Activated CD4-positive, alpha-beta T cell treated with anti-CD3 and anti-CD28 coated beads, Interleukin-2, amount 10 ng/mL, durations not matched to agents 7 days and 5 days (primary cell): ENCODE data around the gene DNAJA3. TPM values are rescaled to one million over a fixed set of nuclear protein-coding genes. Genes with fewer than 3 reads are reported as not detected.
A peak's percentile ranks its signal among the peaks of the same experiment; 100 is the strongest.

Experiments used
- CTCF ChIA-PET: fragments of 350-600 bp; sonication (Branson Sonifier 250); formaldehyde crosslinking; loops from one replicate; lab custom pipeline; 2021; ENCODE audit warnings: antibody characterized with exemption; lab: Charles Lee
- POLR2A ChIA-PET: fragments of 350-600 bp; sonication (Branson Sonifier 250); formaldehyde crosslinking; loops from one replicate; lab custom pipeline; 2021; ENCODE audit warnings: antibody characterized with exemption; lab: Charles Lee
- DNase-seq: peaks from one replicate; pipeline ENCODE4 v3.0.0-alpha.2; 2020
- H3K27ac Mint-ChIP-seq: one replicate; pipeline ENCODE4 v1.8.0; 2021; ENCODE audit warnings: mild to moderate bottlenecking, moderate library complexity, mixed read lengths
- H3K27me3 Mint-ChIP-seq: one replicate; pipeline ENCODE4 v1.8.0; 2021; ENCODE audit warnings: mixed read lengths
- H3K36me3 Mint-ChIP-seq: one replicate; pipeline ENCODE4 v1.8.0; 2021; ENCODE audit warnings: low read depth, mixed read lengths
- H3K4me1 Mint-ChIP-seq: one replicate; pipeline ENCODE4 v1.8.0; 2021; ENCODE audit warnings: mixed read lengths
- H3K4me3 Mint-ChIP-seq: one replicate; pipeline ENCODE4 v1.8.0; 2021; ENCODE audit warnings: mild to moderate bottlenecking, moderate library complexity, mixed read lengths
- H3K9me3 Mint-ChIP-seq: one replicate; pipeline ENCODE4 v1.8.0; 2021; ENCODE audit warnings: mixed read lengths
- total RNA-seq, 2 experiments: library from RNA; stranded (reverse); gene quantifications; one replicate each; pipeline ENCODE4 v1.2.3, GENCODE V29; 2021

Gene DNAJA3
- total RNA-seq, 2 experiments from 2014 or later, result 51.6 to 55.0 TPM

DNA sequence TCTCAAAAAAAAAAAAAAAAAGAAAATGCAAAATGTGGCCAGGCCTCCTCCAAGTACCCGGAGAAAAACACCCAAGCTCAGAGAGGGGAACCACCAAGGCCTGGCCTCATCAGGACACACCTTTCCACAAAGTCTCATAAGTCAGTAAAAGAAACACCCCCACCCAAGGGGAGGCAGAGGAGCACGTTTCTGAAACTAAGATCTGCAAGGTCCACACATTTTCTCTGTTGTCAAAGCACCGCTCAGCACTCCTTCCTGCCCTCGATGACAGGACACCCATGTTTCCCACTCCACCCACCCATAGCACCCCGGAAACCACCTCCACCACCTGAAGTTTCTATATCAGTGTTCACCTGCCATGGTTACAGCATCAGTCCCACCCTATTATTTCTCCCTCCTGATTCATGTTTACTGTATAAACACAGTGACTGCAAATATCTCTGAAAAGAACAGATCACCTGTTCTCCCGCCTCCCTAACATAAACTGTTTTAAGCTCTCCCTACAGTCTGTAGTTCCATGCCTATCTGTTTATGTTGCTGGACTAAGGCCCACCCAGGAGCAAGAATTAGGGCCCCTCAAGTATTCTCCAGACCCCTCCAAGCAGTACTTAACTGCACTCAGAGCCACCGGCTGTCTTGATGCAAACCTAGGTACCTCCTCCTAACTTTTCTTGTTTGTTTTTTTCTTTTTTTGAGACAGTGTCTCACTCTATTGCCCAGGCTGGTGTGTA lies 11.3 kb upstream of the DNAJA3 start:
- DNase-seq, result peak; percentile 94
- POLR2A ChIA-PET, result no interaction called here
- Mint-ChIP-seq H3K36me3 (peaks cover 34% of the 10 kb centered on the region), H3K9me3 (no peaks in the 10 kb centered on the region), H3K27me3 (peaks cover 3% of the 10 kb centered on the region), H3K4me3 (peak overlapping the region; percentile 89), H3K27ac (peak overlapping the region; percentile 92), H3K4me1 (peaks cover 43% of the 10 kb centered on the region)
- CTCF ChIA-PET, result interaction anchor here (0.8 to 3.6 kb wide), 4 partner anchors 9 to 475 kb away, joined by 3 to 15 read pairs (median 4); no protein-coding TSS in a partner anchor

DNA sequence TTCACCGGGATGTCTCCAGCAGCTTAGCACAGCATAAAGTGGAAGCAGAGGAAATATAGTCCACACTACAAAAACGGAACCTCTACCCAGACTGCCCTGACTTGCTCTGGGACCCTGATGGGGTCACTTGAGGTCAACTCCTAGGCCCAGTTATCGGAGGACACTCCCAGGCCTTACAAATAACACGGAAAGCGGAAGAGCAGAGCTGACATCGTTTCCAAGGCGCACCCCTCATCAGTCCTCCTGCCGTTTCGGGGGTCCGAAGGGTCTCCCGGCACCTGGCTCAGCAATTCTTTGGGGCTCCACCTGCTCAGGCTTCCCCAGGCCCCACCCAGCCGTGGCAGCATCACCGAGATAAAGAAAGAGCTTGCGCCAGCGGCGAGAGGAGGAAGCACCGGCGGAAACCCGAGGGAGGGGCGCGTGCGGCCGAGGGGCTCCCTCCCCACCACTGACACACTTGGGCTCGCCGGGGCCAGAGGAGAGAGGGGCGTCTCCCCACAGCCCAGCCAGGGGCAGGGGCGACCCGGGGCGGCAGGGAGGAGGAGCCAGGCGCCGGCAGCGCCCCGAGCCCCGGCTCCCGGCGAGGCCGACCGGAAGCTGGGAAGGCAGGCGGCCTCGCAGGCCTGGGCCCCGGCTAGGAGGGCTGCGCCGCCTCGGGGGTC lies 10.0 kb upstream of the DNAJA3 start:
- ChIA-PET CTCF (interaction anchor here (0.5 to 1.6 kb wide), 10 partner anchors 9 to 360 kb away, joined by 3 to 6 read pairs (median 4); partner anchors contain the start of gene MGRN1), POLR2A (interaction anchor here (1.0 kb wide), 1 partner anchor 64 kb away, joined by 3 read pairs; no protein-coding TSS in a partner anchor)
- H3K4me3 Mint-ChIP-seq, result peak overlapping the region; percentile 89
- H3K36me3 Mint-ChIP-seq, result peaks cover 28% of the 10 kb centered on the region
- DNase-seq, result peak; percentile 78
- H3K4me1 Mint-ChIP-seq, result peaks cover 37% of the 10 kb centered on the region
- H3K27ac Mint-ChIP-seq, result peak overlapping the region; percentile 92
- peaks cover 3% of the 10 kb centered on the region for H3K27me3 Mint-ChIP-seq
- no peaks in the 10 kb centered on the region for H3K9me3 Mint-ChIP-seq

DNA sequence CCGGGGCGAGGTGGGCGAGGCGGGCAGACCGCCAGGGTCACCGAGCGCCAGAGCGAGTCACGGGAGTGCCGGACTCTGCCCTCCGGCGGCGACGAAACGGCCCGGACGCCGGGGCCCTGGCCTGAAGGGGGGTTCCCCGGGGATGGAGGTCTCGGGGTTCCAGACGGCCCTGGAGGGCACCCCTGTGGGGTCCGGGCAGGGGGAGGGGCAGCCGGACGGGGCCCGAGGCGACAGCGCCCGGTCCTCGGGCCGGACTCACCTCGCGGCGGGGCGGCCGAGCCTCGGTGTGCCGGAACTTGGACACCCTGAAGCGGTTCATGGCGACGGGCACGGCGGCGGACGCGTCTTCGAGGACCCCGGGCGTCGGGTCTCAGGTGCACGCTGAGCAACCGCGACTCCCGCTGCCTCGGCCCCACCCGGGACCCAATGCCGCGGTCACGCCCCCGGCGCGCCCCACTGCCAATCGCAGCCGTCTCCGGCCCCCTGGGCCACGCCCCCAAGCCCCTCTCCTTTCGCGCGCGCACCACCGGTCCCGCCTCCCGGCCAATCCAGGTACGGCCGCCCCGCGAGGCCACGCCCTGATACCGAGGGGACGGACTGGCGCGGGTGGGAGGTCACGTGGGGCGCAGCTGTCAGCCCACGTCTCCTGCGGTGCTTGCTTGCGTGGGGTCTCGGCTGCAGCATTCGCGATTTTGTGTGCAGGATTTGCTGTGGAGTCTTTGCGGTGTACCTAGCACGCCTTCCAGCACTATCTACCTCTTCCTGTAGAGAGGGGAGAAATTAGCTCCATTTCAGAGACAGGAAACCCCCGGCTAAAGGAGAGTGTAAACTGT lies 9.3 kb upstream of the DNAJA3 start, which contains the start of gene CORO7:
Gene CORO7 (minus strand): TSS at position 397 of the 833 bp plus-strand sequence. CDS start 78 bp downstream, at position 319.
- Mint-ChIP-seq H3K27ac (peak within 1 kb of the TSS; percentile 92), H3K4me1 (peaks cover 33% of the 10 kb centered on the region), H3K27me3 (peaks cover 3% of the 10 kb centered on the region), H3K36me3 (peaks cover 24% of the 10 kb centered on the region), H3K9me3 (no peaks in the 10 kb centered on the region), H3K4me3 (peak within 1 kb of the TSS; percentile 89)
- POLR2A ChIA-PET, result interaction anchor here (1.0 kb wide), 1 partner anchor 64 kb away, joined by 3 read pairs; no protein-coding TSS in a partner anchor
- DNase-seq, result peak; percentile 98
- CTCF ChIA-PET, result interaction anchor here (0.5 to 4.9 kb wide), 13 partner anchors 8 to 361 kb away, joined by 3 to 24 read pairs (median 4); partner anchors contain the start of gene MGRN1

DNA sequence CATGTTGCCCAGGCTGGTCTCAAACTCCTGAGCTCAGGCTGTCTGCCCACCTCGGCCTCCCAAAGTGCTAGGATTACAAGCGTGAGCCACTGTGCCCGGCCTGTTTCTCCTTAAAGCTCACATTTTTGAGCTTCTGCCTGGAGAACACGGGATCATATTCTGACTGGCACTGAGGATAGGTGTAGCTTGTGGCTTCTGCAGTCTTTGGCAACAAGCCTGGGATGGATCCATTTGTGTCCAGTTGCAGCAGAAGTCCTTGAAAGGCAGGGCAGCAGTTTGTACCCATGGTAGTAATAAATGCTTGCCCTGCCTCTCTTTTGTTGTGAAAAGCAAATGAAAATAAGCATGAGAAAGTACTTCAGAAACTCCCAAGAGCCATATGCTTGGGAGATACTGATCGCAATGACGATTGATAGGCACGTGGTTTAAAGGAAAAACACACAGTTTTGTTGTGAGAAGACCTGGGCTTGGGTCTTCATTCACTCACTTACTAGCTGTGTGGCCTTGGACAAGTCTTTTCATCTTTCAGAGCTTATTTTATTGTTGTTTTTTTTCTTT lies 6.2 kb upstream of the DNAJA3 start:
- Mint-ChIP-seq H3K4me1 (peaks cover 15% of the 10 kb centered on the region), H3K27me3 (peaks cover 3% of the 10 kb centered on the region), H3K4me3 (no peak overlapping the region), H3K9me3 (no peaks in the 10 kb centered on the region), H3K36me3 (peaks cover 6% of the 10 kb centered on the region), H3K27ac (no peak overlapping the region)
- CTCF ChIA-PET, result interaction anchor here (1.0 to 4.9 kb wide), 4 partner anchors 9 to 89 kb away, joined by 3 to 24 read pairs (median 4); no protein-coding TSS in a partner anchor
- no peak for DNase-seq
- POLR2A ChIA-PET, result no interaction called here

DNA sequence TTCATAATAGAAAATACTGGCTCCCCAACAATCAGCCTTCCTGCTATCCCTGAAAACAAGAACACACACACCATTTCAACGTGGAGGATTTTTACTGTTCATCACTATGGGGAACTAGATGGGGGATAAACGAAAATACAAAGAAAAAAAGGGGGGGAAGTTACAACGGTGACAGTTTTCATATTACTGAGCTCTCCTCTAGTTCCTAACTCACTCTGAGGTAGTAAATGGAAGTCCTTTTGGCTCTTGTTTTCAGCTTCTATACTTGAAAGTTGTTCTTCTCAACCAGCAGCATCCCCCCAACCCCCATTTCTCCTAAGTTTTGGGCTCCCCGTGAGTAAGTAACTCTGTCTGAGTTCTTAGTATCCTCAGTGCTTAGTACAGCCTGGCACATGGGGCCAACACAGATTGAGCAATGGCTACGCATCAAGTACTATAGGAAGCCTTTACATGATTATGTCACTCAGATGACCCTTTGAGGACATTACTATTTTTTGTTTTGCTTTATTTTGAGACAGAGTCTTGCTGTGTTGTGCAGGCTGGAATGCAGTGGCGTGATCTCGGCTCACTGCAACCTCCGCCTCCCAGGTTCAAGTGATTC lies 5.1 kb upstream of the DNAJA3 start:
- peaks cover 3% of the 10 kb centered on the region for H3K27me3 Mint-ChIP-seq
- H3K4me3 Mint-ChIP-seq, result no peak overlapping the region
- ChIA-PET POLR2A (no interaction called here), CTCF (interaction anchor here (4.9 kb wide), 1 partner anchor 18 kb away, joined by 24 read pairs; no protein-coding TSS in a partner anchor)
- H3K9me3 Mint-ChIP-seq, result no peaks in the 10 kb centered on the region
- no peak overlapping the region for H3K27ac Mint-ChIP-seq
- no peaks in the 10 kb centered on the region for H3K36me3 Mint-ChIP-seq
- H3K4me1 Mint-ChIP-seq, result peaks cover 10% of the 10 kb centered on the region
- no peak for DNase-seq

DNA sequence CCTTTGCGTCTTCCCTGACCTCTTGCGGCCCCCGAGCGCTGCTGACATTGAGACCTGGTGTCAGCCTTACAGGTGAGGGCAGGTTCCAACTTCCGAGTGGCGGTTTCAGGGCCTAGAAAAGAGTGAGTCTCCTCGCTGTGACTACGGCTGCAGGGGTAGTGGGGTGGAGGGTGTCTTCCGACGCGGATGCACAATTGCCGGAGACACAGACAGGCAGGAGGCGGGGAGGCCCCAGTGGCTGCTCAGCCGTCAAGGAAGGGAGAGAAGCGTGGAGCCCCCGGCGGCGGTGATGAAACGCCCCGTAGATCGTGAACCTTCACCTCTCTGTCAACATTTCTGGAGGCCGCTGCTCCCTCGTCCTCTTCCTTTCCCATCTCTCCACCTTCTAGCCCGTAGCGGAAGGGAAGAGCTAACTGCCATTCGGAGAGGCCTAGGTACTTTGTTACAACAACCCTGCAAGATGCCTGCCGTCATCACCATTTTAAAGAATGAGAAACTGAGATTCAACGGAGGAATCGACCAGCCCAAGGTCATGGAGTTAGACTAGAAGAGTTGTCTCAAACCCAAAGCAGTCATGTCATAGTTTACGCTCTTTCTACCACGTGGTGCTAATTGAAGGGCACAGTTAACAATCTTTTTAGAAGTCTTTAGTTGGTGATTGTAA lies 485 bp downstream of the DNAJA3 start:
- H3K4me3 Mint-ChIP-seq, result peak overlapping the region; percentile 99
- ChIA-PET POLR2A (no interaction called here), CTCF (no interaction called here)
- peaks cover 31% of the 10 kb centered on the region for H3K4me1 Mint-ChIP-seq
- DNase-seq, result no peak
- no peaks in the 10 kb centered on the region for H3K27me3 Mint-ChIP-seq
- peak overlapping the region; percentile 99 for H3K27ac Mint-ChIP-seq
- peaks cover 12% of the 10 kb centered on the region for H3K36me3 Mint-ChIP-seq
- H3K9me3 Mint-ChIP-seq, result no peaks in the 10 kb centered on the region

DNA sequence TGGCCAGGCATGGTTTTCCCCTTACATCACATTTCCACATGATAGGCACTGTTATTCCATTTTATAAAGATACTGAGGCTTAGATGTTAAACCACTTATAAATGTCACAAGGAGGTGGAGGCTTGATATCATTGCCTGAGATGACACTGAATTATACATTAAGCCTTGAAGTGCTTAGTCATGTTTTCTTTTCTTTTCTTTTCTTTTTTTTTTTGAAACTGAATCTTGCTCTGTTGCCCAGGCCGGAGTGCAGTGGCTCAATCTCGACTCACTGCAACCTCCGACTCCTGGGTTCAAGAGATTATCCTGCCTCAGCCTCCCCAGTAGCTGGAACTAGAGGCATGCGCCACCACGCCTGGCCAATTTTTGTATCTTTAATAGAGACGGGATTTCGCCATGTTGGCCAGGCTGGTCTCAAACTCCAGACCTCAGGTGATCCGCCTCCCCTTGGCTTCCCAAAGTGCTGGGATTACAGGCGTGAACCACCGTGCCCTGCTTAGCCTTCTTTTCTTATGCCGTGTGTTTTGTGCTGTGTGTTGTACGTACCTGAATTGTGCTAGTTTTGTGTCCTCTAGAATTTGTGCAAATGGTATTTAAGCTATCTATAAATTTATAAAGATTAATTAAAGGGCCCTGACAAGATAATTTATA lies 1.2 kb downstream of the DNAJA3 start:
- CTCF ChIA-PET, result interaction anchor here (0.7 to 1.0 kb wide), 3 partner anchors 24 to 121 kb away, joined by 3 to 4 read pairs (median 4); no protein-coding TSS in a partner anchor
- POLR2A ChIA-PET, result no interaction called here
- DNase-seq, result no peak
- Mint-ChIP-seq H3K9me3 (no peaks in the 10 kb centered on the region), H3K27me3 (no peaks in the 10 kb centered on the region), H3K27ac (peak overlapping the region; percentile 99), H3K36me3 (peaks cover 17% of the 10 kb centered on the region), H3K4me3 (peak overlapping the region; percentile 99), H3K4me1 (peaks cover 32% of the 10 kb centered on the region)

DNA sequence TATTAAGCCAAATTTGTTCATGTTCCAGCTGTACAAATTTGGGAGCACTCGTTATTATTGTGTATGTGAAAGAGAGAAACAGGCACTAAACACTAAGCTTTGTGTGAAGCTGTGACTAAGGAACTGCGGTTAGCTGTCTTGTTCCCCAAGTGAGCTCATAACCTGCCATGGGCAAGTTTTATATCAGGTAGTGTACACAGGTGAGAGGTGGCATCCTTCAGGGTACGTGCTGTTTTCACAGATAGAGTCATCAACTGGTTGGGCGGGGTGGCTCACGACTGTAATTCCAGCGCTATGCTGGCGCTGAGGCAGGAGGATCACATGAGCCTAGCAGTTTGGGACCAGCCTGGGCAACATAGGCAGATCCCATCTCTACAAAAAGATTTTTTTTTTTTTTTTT lies 2.8 kb downstream of the DNAJA3 start:
- no peak overlapping the region for H3K4me3 Mint-ChIP-seq
- peaks cover 36% of the 10 kb centered on the region for H3K4me1 Mint-ChIP-seq
- ChIA-PET POLR2A (no interaction called here), CTCF (interaction anchor here (0.7 to 1.2 kb wide), 3 partner anchors 11 to 26 kb away, joined by 3 read pairs; no protein-coding TSS in a partner anchor)
- no peaks in the 10 kb centered on the region for H3K27me3 Mint-ChIP-seq
- H3K9me3 Mint-ChIP-seq, result no peaks in the 10 kb centered on the region
- peaks cover 18% of the 10 kb centered on the region for H3K36me3 Mint-ChIP-seq
- H3K27ac Mint-ChIP-seq, result no peak overlapping the region
- no peak for DNase-seq

DNA sequence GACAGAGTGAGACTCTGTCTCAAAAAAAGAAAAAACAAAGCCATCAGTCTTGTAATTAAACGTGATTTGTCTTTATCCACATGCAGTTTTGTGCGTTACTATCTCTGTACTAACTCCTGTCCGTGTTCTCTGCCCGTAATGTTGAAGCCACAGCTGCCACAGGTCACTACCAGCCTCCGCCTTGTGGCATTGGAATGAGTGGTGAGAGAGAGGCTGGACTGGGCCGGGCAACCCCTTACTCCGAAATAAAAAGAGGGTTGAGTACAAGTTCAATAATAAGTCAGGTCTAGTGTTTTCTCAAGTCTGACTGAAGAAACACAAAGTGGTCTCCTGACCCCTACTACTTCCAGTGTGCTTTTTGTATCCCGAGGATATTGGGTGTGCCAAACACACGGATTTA lies 5.4 kb downstream of the DNAJA3 start:
- DNase-seq, result no peak
- CTCF ChIA-PET, result no interaction called here
- no peaks in the 10 kb centered on the region for H3K27me3 Mint-ChIP-seq
- H3K36me3 Mint-ChIP-seq, result peaks cover 28% of the 10 kb centered on the region
- no peak overlapping the region for H3K27ac Mint-ChIP-seq
- POLR2A ChIA-PET, result no interaction called here
- H3K9me3 Mint-ChIP-seq, result no peaks in the 10 kb centered on the region
- no peak overlapping the region for H3K4me3 Mint-ChIP-seq
- H3K4me1 Mint-ChIP-seq, result peaks cover 36% of the 10 kb centered on the region

DNA sequence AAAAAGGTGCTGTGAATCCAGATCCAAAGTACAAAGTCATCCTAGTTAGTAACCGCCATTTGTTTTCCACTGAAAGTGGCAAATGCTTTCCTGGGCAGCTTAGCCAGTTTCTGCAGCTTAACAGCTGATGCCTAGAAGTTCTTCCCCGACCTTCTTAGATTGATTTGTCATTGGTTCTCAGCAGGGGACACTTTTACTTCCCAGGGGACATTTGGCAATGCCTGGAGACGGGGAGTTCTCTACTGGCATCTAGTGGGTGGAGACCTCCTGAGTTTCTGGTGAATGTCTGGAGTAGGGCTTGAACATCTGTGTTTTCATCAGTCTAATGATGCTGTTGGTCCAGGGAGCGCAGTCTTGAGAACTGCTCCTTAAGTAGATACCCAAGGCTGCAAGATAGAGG lies 7.6 kb downstream of the DNAJA3 start:
- DNase-seq, result no peak
- H3K4me3 Mint-ChIP-seq, result no peak overlapping the region
- peaks cover 32% of the 10 kb centered on the region for H3K36me3 Mint-ChIP-seq
- ChIA-PET POLR2A (no interaction called here), CTCF (no interaction called here)
- H3K27ac Mint-ChIP-seq, result peak overlapping the region; percentile 21
- peaks cover 19% of the 10 kb centered on the region for H3K4me1 Mint-ChIP-seq
- H3K9me3 Mint-ChIP-seq, result no peaks in the 10 kb centered on the region
- H3K27me3 Mint-ChIP-seq, result no peaks in the 10 kb centered on the region
